Measurements from ENCODE around the gene NIN.

NIN gene

GRCh38 chr14:50758305-50758704 is 72.7 kb downstream of the NIN start:
- DNase-seq = no peak

GRCh38 chr14:50757702-50758101 is 73.3 kb downstream of the NIN start:
- no peak for DNase-seq

GRCh38 chr14:50756300-50756699 is 74.7 kb downstream of the NIN start:
- DNase-seq = no peak

- no peak for DNase-seq
Measured at GRCh38 chr14:50750323-50750722, 80.6 kb downstream of the NIN start.

- DNase-seq = no peak
Measured at GRCh38 chr14:50745401-50746058, 85.4 kb downstream of the NIN start.

- no peak for DNase-seq
Measured at GRCh38 chr14:50744231-50744630, 86.7 kb downstream of the NIN start.

GRCh38 chr14:50741567-50741966 is 89.4 kb downstream of the NIN start:
- no peak for DNase-seq

GRCh38 chr14:50740856-50741255 is 90.1 kb downstream of the NIN start:
- DNase-seq = no peak

GRCh38 chr14:50739186-50739585 is 91.8 kb downstream of the NIN start:
- no peak for DNase-seq

GRCh38 chr14:50736932-50737419 is 94.0 kb downstream of the NIN start:
- DNase-seq = peak; percentile 45

GRCh38 chr14:50734950-50735695 is 95.8 kb downstream of the NIN start:
- DNase-seq = no peak

- no peak for DNase-seq
Measured at GRCh38 chr14:50733494-50733893, 97.5 kb downstream of the NIN start.

GRCh38 chr14:50728836-50729235 is 102.1 kb downstream of the NIN start:
- no peak for DNase-seq

GRCh38 chr14:50726372-50727107 is 104.4 kb downstream of the NIN start:
- no peak for DNase-seq

GRCh38 chr14:50725761-50726160 is 105.2 kb downstream of the NIN start:
- DNase-seq = no peak

- no peak for DNase-seq
Measured at GRCh38 chr14:50719911-50720759, 110.8 kb downstream of the NIN start.

GRCh38 chr14:50718949-50719348 is 112.0 kb downstream of the NIN start:
- DNase-seq = no peak

- DNase-seq = no peak
Measured at GRCh38 chr14:50717811-50718210, 113.2 kb downstream of the NIN start.

GRCh38 chr14:50714450-50715073 is 116.4 kb downstream of the NIN start:
- DNase-seq = no peak

- no peak for DNase-seq
Measured at GRCh38 chr14:50711043-50711442, 119.9 kb downstream of the NIN start.

- no peak for DNase-seq
Measured at GRCh38 chr14:50705026-50705593, 125.9 kb downstream of the NIN start.

- DNase-seq = no peak
Measured at GRCh38 chr14:50704454-50705010, 126.4 kb downstream of the NIN start.

Data from DMS79 treated with DMSO at 0.1 percent for 48 hours (cell line).